IPS-18c (cell line): ENCODE data around the gene CIB2.

Experiments used
- H3K4me3 ChIP-seq: 2 replicates; pipeline ENCODE4 v1.7.0; 2013; ENCODE audit warnings: low read depth, mild to moderate bottlenecking, low read length, moderate library complexity; ENCODE audit not compliant: insufficient read depth
- H3K9me3 ChIP-seq: one replicate; pipeline ENCODE4 v1.6.1; 2013; ENCODE audit warnings: mild to moderate bottlenecking, low read length, moderate library complexity; ENCODE audit not compliant: control insufficient read depth, insufficient read depth

Gene CIB2

DNA sequence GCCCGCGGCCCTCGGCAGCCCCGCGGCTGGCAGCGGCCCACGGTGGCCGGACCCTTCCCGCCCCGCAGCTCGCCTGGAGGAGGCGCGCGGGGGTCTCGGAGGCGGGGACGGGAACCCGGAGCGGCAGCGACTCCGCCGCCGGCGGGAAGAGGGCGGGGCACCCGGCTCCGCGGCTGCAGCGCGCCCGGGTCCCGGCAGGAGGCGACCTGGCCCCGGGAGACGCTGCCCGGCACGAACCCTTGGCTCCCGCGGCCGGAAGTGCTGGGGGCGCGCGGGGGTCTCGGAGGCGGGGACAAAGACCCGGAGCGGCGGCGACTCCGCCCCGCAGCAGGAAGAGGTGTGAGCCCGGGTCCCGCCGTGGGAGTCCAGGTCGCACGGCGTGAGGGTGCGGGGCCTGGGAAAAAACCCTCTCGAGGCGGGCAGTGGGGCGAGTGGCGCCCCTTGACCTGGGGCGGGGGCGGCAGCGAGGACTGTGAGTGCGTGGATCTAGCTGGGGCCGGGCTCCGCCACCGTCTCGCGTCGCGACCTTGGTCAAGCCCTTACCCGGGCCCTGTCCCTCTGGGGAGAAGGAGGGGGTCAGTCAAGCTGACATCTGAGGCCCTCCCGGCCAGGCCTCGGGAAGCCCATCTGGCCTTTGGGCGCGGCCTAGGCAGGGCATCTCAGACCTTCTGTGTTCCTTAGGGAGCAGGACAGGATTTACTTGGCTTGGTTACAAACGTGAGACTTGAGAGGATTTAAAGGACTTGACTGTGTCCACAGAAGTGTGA, at the start of gene CIB2:
Gene CIB2 (minus strand): TSS at position 151 of the 767 bp plus-strand sequence. CDS start 230 bp downstream, outside the sequence.
- Histone ChIP-seq H3K9me3 (no peaks in the 10 kb centered on the region), H3K4me3 (peak within 1 kb of the TSS; percentile 84)

DNA sequence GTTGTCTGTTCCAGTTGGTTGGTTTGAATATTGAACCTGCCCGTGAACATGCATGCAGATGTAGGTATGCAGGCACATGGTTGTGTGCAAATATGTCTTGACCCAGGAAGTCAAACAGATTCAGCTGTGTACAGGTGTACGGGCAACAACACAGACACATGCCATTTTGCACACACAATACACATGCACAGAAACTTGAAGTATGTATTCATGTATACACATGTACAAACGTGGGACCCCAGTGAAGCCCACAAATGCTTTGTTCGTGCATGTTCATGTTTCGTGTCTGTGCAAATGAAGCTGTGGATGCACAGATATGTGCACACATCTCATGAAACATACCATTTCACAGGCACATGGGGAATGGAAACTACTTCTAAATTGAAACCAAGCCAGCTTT, 48.7 kb upstream of the CIB2 start:
- H3K4me3 ChIP-seq, result no peak overlapping the region
- H3K9me3 ChIP-seq, result no peaks in the 10 kb centered on the region

DNA sequence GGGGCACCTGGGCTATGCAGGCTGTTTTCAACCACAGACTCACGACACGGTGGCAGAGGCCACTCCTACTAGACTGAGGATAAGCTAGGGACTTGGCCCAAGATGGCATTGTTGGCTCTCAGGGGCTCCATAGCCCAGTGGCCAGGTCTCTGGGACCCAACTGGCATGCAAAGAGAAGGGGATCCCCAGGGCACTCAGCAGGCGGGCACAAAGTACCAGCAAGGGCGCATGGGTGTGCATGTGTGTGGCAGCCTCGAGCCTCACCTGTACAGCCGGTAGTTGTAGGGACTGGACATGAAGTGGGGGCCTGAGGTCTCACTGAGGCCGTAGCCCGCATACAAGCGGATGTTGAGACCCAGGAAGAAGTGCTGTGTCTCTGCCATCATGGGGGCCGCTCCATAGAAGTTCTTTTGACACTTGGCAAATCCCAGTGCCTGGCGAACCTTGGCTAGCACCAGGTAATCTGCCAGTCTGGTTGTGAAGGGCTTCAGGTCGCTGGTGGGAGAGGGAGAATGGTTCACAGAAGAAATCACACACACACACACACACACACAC, 48.1 kb upstream of the CIB2 start:
- Histone ChIP-seq H3K9me3 (no peaks in the 10 kb centered on the region), H3K4me3 (no peak overlapping the region)

DNA sequence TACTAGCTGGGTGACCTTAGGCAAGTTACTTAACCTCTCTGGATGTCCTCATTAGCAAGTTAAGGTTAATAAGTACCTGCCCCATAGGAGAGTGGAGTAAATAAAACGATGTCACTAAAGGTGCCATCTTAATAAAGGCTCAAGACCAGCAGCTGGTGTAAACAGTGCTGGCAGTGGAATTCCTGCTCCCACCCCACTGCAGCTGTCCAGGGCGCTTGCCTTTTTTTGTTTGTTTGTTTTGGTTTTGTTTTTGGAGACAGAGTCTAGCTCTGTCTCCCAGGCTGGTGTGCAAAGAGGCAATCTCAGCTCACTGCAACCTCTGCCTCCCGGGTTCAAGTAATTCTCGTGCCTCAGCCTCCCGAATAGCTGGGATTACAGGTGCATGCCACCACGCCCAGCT, 46.8 kb upstream of the CIB2 start:
- no peaks in the 10 kb centered on the region for H3K9me3 ChIP-seq

DNA sequence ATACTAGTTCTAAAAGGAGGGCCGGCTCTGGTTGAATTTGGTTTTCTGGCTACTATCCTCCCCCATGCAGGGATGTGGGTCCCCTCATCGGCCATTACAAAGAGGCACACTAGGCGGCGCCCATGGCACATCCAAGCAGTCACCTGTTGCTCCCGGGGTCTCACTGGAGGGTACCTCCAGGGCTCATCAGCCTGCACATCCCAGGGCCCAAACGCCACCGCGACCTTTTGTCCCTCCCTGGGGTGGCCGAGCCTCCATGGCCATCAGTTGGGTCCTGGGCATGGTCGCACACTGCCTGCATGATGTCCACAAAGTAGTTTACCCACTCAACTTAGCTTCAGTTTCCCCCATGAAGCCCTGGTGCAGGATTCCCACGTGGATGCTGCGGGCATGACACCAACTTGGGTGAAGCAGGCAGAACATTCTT, 46.2 kb upstream of the CIB2 start:
- H3K9me3 ChIP-seq, result no peaks in the 10 kb centered on the region
- H3K4me3 ChIP-seq, result no peak overlapping the region

More for the DNA sequence above, 46.8 kb upstream of the CIB2 start:
- H3K4me3 ChIP-seq, result no peak overlapping the region

DNA sequence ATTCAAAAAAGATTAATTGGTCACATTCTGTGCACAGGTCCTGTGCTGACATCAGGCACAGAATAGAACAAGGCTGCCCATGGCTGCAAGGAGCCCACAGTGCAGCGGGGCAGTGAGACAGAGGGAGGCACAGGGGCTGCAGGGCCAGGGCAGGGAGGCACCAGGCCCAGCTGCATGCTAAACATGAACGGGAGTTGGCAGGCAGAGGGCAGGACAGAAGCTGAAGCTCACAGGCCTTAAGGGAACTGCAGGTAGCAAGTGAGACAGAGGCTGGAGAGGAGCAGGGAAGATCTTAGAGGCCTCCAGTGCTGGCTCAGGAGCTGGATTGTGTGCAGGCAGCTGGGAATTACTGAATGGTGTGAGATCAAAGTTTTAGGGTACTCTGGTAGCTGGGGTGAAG, 44.1 kb upstream of the CIB2 start:
- H3K9me3 ChIP-seq, result no peaks in the 10 kb centered on the region

DNA sequence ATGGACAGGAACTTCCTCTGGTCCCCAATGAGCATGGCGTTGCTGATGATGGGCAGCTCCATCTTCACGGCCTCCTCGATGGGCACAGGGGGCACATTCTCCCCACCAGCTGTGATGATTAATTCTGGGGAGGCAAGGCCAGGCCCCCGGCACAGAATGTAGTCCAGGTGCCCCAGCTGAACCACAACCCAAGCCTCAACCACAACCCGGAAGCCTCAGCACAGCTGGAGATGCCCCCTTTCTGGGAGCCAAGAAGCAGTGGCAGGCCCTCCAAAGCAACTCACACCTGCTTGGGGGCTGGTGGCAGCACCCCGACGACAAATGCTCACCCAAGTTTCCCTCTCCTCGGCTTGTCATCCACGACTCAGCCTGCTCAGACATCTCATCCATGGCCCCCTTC, 43.2 kb upstream of the CIB2 start:
- H3K4me3 ChIP-seq, result no peak overlapping the region
- H3K9me3 ChIP-seq, result no peaks in the 10 kb centered on the region

More for the DNA sequence above, 44.1 kb upstream of the CIB2 start:
- no peak overlapping the region for H3K4me3 ChIP-seq

DNA sequence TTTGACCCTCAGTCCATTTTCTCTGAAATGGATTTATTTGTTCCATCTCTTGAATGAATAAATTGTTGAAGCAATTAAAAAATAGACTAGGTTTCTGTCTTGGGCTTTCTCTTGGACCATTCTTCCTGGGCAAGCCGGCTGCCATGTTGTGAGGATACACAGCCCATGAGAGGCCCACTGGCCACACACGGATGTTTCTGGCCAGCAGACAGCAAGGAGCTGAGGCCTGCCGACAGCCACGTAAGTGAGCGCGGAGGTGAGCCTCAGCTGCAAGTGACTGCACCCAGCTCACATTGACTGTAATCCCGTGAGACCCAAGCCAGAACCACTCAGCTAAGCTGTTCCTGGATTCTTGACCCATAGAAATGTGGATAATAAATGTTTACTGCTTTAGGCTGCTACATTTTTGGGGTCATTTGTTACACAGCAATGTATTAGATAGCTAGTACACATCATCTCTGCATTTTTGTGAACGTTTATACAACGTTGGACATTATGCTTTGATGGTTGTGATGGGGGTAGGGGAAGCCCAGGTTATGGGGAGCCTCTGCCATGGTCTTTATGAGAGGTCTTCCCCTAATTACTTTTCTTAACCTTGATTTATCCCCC, 40.7 kb upstream of the CIB2 start:
- H3K4me3 ChIP-seq, result no peak overlapping the region
- H3K9me3 ChIP-seq, result no peaks in the 10 kb centered on the region

DNA sequence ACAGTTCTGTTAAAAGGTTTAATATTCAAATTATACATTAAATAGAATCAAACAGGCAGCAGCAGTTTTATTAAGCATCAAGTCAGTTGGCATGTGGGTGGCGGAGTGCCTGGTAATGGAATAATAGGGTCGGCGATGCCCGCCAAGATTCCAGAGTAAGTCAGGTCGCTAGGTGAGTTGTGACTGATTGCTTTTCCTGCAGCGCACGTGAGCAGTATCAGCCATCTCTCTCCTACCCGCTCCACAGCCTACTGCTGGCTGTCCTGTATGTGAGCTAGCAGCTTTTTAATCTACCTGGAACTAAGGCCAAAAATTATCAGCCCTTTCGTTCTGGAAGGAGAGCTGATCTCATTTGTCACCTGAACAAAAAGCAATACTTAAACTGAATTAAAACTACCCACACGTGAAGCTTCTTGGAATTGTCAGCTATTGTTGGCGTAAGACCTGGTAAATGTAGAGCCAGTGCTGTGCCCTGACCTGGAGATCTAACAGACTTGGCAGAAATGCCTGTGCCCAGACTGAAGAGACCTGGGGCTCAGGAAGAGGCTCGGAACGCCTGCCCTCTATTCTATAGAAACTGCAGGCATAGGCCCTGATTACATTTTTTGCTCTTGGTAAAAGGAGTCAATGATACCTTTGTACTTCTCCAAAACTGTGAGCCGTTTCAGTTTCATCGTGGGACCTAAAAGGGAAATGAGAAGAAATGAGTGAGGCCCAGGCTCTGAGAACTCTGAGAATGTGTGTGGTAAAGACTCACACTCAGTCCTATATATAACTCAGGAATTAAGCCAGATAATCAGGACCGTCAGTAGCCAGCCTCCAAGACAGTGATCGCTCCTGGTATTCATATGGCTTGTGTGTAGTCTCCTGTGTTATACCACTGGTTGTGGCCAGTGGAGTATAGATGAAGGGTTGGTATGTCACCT, 39.9 kb upstream of the CIB2 start:
- H3K9me3 ChIP-seq, result no peaks in the 10 kb centered on the region
- no peak overlapping the region for H3K4me3 ChIP-seq

DNA sequence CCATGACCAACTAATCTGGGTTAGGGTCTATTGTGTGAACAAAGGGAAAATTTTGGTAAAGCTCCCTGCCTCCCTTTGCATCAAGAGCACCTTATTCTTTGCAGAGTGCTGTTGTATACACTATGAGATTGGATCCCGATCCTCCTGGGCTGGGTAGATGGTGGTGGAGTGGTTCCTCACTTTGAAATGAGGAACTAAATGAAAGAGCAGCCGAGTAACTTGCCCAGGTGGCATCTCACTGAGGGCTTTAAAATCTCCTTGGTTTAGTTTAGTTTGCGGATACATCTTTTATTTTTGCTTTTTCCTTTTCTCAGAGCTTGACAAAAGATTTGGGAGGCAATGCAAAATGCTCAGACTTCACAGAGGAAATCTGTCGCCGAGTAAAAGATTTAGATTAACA, 37.4 kb upstream of the CIB2 start:
- Histone ChIP-seq H3K9me3 (no peaks in the 10 kb centered on the region), H3K4me3 (no peak overlapping the region)

DNA sequence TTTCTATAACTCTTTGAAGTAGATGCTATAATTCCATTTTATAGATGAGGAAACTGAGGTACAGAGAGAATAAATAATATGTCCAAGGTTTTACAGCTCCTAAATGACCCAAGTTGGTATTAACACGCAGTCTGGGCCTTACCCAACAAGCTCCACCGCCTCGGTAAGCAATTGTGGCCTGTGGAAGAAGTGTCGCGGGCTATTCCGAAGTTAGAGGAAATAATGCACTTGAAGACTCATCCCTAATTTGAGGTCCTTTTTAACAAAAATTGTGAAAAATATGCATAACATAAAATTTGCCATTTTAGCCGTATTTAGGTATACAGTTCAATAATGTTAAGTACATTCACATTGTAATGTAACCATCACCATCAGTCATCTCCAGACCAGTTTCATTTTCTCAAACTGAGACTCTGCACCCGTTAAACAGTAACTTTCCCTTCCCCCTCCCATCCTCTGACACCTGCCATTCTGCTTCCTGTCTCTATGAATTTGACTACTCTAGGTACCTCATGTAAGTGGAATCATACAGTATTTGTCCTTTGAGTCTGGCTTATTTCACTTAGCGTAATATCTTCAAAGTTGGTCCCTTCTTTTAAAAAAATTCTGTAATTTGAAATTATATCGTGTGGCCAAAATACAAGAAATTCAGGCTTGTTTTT, 36.1 kb upstream of the CIB2 start:
- Histone ChIP-seq H3K9me3 (no peaks in the 10 kb centered on the region), H3K4me3 (no peak overlapping the region)

DNA sequence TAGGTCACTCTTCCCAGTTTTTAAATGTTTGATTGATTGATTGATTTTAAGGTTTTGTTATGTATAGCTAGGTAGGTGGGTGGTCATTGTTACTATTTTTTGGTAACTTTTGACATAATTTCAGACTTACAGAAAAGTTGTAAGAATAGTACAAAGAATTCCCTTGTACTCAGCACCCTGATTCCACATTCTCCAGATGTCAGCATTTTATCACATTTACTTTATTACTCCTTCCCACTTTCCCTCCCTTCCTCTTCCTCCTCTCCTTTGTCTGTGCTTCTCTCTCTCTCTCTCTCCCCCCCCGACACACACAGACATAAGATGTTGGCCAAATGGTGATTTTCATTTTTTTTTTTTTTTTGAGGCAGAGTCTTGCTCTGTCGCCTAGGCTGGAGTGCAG, 32.8 kb upstream of the CIB2 start:
- H3K9me3 ChIP-seq, result no peaks in the 10 kb centered on the region
- H3K4me3 ChIP-seq, result no peak overlapping the region

DNA sequence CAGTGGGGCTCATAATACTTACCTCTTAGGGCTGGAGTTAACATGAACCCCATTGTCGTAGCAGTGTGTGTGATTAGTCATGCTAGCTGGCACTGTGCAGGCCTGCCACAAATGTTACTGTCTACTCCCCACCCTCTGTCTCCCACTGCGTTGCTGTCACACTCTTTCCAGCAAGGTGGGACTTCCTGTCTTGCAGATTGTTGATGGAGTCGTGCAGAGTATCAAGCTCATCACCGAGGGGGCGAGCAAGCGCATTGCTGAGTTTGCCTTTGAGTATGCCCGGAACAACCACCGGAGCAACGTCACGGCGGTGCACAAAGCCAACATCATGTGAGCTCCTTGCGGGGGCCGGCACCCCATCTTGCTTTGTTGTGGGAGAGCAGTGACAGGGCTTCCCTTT, 30.8 kb upstream of the CIB2 start:
- no peak overlapping the region for H3K4me3 ChIP-seq
- H3K9me3 ChIP-seq, result no peaks in the 10 kb centered on the region

DNA sequence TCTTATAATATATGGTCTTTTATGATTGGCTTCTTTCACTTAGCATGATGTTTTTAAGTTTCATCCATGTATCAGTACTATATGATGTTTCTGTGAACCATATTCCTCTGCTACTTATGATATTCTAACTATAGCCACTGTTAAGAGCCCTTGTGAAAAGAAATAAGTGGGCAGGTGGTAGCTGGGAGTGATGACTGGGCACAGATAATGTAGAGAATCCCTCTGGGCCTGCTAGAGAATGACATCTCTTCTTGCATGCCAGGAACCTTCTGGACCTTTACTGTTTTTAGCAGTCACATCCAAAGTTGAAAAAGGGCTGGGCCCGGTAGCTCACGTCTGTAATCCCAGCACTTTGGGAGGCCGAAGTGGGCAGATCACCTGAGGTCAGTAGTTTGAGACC, 28.1 kb upstream of the CIB2 start:
- Histone ChIP-seq H3K9me3 (no peaks in the 10 kb centered on the region), H3K4me3 (no peak overlapping the region)

DNA sequence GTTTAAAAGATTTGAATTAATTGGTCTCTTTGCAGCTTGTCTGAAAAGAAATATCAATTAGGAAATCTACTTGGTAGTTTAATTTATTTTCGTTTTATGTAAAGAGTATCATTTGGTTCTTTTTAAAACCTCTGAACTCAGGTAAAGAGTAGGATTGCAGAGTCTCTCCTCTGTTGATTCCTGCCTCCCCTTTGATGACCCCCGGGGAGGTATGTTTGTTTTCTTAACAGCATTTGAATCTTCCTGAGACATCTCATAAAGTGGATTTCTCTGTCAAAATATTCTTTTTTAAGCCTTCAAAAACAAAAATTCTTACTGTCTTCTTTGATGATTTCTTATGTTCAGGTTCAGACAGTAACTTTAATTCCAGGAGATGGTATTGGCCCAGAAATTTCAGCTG, 26.0 kb upstream of the CIB2 start:
- Histone ChIP-seq H3K4me3 (no peak overlapping the region), H3K9me3 (no peaks in the 10 kb centered on the region)

DNA sequence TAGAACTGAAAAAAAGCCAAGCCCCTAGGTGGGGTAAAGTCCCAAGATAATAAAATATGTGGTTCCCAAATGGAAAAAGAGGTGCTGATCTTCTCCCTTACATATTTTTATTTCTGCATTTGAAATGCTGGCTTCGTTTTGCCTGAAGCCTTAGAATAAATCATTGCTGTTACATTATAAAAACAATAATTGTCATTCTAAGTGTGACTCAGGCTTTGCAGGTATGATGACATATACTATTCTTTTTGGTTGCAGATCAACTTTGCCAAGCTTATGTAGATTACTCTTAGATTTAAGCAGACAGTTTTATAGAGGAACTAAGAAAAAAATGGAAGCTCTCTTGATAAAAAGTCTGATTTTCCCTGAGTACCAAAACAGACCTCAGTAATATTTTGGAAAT, 25.4 kb upstream of the CIB2 start:
- no peaks in the 10 kb centered on the region for H3K9me3 ChIP-seq
- H3K4me3 ChIP-seq, result no peak overlapping the region

DNA sequence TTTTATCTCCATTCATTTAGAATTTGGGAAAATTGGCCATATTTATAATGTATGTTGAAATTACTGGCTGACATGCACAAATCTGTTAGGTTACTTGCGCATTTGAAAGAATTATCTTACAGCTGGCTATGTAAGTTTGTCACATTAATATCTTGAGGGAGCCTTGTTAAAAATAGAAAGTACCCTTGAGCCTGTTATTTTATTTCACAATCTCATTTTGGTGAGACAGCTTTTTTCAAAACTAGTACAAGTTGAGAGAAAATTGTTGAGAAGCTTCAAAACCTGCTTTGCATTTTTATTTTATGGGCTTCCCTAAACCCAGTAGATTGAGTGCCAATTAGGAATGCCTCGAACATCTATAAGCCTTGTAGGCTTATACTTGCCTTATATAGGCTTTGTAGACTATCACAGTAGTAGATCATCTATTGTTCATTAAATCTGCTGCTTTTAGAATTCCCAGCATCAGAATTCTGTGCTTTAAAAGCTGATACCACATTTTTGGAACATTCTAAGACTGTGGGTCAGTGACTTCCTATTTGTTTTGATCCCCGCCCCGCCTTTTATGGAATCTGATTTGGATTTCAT, 24.2 kb upstream of the CIB2 start:
- no peaks in the 10 kb centered on the region for H3K9me3 ChIP-seq
- no peak overlapping the region for H3K4me3 ChIP-seq
